OCI-LY7 (cell line): ENCODE results near the gene TAS2R1.

Experiments
- EZH2phosphoT487 ChIP-seq: fragments of 200-600 bp; sonication (generic); IDR thresholded peaks from 2 replicates; pipeline ENCODE4 v1.6.1; 2018; ENCODE audit warnings: low read depth, borderline replicate concordance, mild to moderate bottlenecking, mixed run types, antibody characterized with exemption, low read length, moderate library complexity, mixed read lengths
- TF ChIP-seq, protein P1 (sequence below): fragments of 200-600 bp; sonication (generic); conservative IDR thresholded peaks from 2 replicates; pipeline ENCODE4 v1.5.1; 2014; ENCODE audit warnings: mild to moderate bottlenecking, antibody characterized with exemption, low read length, moderate library complexity, mixed read lengths

DNA sequence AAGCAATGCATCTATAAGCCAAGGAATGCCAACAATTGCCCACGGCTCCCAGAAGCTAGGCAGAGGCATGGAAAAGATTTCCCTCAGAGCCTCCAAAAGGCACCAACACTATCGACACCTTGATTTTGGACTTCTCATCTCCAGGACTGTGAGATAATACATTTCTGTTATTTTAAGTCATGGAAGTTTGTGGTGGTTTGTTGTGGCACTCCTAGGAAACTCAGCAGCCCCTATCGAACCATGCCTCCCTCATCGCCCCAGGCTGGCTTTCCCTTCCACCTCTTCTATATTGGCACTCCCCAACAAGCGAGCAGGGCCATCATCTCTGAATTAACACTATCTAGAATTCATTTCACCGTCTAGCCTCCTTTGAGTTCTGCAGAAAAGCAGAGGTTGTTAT, 33.7 kb upstream of the TAS2R1 start:
- TF ChIP-seq, protein P1, sequence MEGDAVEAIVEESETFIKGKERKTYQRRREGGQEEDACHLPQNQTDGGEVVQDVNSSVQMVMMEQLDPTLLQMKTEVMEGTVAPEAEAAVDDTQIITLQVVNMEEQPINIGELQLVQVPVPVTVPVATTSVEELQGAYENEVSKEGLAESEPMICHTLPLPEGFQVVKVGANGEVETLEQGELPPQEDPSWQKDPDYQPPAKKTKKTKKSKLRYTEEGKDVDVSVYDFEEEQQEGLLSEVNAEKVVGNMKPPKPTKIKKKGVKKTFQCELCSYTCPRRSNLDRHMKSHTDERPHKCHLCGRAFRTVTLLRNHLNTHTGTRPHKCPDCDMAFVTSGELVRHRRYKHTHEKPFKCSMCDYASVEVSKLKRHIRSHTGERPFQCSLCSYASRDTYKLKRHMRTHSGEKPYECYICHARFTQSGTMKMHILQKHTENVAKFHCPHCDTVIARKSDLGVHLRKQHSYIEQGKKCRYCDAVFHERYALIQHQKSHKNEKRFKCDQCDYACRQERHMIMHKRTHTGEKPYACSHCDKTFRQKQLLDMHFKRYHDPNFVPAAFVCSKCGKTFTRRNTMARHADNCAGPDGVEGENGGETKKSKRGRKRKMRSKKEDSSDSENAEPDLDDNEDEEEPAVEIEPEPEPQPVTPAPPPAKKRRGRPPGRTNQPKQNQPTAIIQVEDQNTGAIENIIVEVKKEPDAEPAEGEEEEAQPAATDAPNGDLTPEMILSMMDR: no peak
- TF ChIP-seq EZH2phosphoT487: no peak
